B cell (primary cell): ENCODE measurements around the gene CRISPLD2. TPM values are rescaled to one million over a fixed set of nuclear protein-coding genes. Genes with fewer than 3 reads are reported as not detected.

Source experiments
- ATAC-seq: fragments of 200-7000 bp; cut with Tn5 transposase; one replicate; pipeline ENCODE4 v1.10.0; 2021; ENCODE audit warnings: low read depth, mild to moderate bottlenecking, moderate number of reproducible peaks, moderate library complexity
- CTCF ChIA-PET: fragments of 350-600 bp; sonication (Branson Sonifier 250); formaldehyde crosslinking; loops from one replicate; lab custom pipeline; 2021; ENCODE audit warnings: antibody characterized with exemption, inconsistent platforms; lab: Charles Lee
- POLR2A ChIA-PET: fragments of 350-600 bp; sonication (Branson Sonifier 250); formaldehyde crosslinking; loops from one replicate; lab custom pipeline; 2021; ENCODE audit warnings: antibody characterized with exemption; lab: Charles Lee
- DNase-seq: peaks from one replicate; pipeline ENCODE4 v3.0.0; 2013
- H2AFZ ChIP-seq: 2 replicates; pipeline ENCODE4 v1.6.1; 2012; ENCODE audit warnings: mild to moderate bottlenecking, low read depth, low read length; ENCODE audit not compliant: insufficient read depth, poor library complexity, severe bottlenecking
- H3K27ac ChIP-seq, 2 donors: 1 replicate in 1 of 2; 2 replicates in 1 of 2; pipeline ENCODE4 v1.5.1; 2012 to 2013; ENCODE audit warnings: low read length in 2 of 2, mild to moderate bottlenecking in 2 of 2, moderate library complexity in 1 of 2
- H3K27me3 ChIP-seq, 4 experiments: fragments of 200-600 bp in 1 of 4; sonication (generic) in 1 of 4; replicated peaks in 1 of 4; 1 replicate in 2 of 4; 2 replicates in 2 of 4; pipeline versions ENCODE4 v1.6.1 to v1.7.0; 2013 to 2016; ENCODE audit warnings: low read length in 3 of 4, mild to moderate bottlenecking in 2 of 4, mixed read lengths in 1 of 4, moderate library complexity in 1 of 4; ENCODE audit not compliant: insufficient read depth in 4 of 4, control insufficient read depth in 3 of 4; ENCODE audit errors: control extremely low read depth in 1 of 4
- H3K36me3 ChIP-seq, 2 experiments: replicated peaks in 1 of 2; 1 replicate in 1 of 2; 2 replicates in 1 of 2; pipeline versions ENCODE4 v1.6.1 to v1.7.1; 2013; ENCODE audit warnings: low read length in 1 of 2; ENCODE audit not compliant: insufficient read depth in 2 of 2, control insufficient read depth in 1 of 2; ENCODE audit errors: control extremely low read depth in 1 of 2, extremely low read depth in 1 of 2
- H3K4me1 ChIP-seq, 2 donors: fragments of 200-600 bp in 1 of 2; sonication (generic) in 1 of 2; 1 replicate in 1 of 2; 2 replicates in 1 of 2; pipeline versions ENCODE4 v1.5.1 to v1.6.1; 2013 to 2017; ENCODE audit warnings: low read length in 2 of 2; ENCODE audit not compliant: control insufficient read depth in 2 of 2, insufficient read depth in 2 of 2
- H3K4me2 ChIP-seq: replicated peaks from 2 replicates; pipeline ENCODE3; 2012; ENCODE audit warnings: mild to moderate bottlenecking, low read depth, low read length; ENCODE audit not compliant: poor library complexity, severe bottlenecking
- H3K4me3 ChIP-seq, 5 experiments: fragments of 200-600 bp in 1 of 5; sonication (generic) in 1 of 5; 1 replicate in 3 of 5; 2 replicates in 2 of 5; pipeline versions ENCODE4 v1.5.1 to v1.7.0; 2011 to 2016; ENCODE audit warnings: low read length in 4 of 5, mild to moderate bottlenecking in 4 of 5, low read depth in 2 of 5, control low read depth in 1 of 5, moderate library complexity in 1 of 5; ENCODE audit not compliant: insufficient read depth in 1 of 5; ENCODE audit errors: control extremely low read depth in 1 of 5, extremely low read depth in 1 of 5
- H3K79me2 ChIP-seq: fragments of 200-600 bp; sonication (generic); one replicate; pipeline ENCODE4 v1.6.0; 2016; ENCODE audit warnings: low read length; ENCODE audit not compliant: control insufficient read depth, insufficient read depth
- H3K9ac ChIP-seq: fragments of 200-600 bp; sonication (generic); 2 replicates; pipeline ENCODE4 v1.6.1; 2017; ENCODE audit warnings: mild to moderate bottlenecking, low read length, moderate library complexity
- H3K9me3 ChIP-seq, 3 donors: one replicate each; pipeline versions ENCODE4 v1.6.1 to v1.7.1; 2013; ENCODE audit warnings: low read length in 2 of 3; ENCODE audit not compliant: control insufficient read depth in 2 of 3, insufficient read depth in 1 of 3; ENCODE audit errors: control extremely low read depth in 1 of 3
- H4K20me1 ChIP-seq: 2 replicates; pipeline ENCODE4 v1.6.0; 2012; ENCODE audit warnings: mild to moderate bottlenecking, low read length; ENCODE audit not compliant: insufficient read depth, control insufficient read depth, poor library complexity, severe bottlenecking
- H3K27ac Mint-ChIP-seq: one replicate; pipeline ENCODE4 v1.8.0; 2021; ENCODE audit warnings: mixed read lengths
- H3K27me3 Mint-ChIP-seq: one replicate; pipeline ENCODE4 v1.8.0; 2021; ENCODE audit warnings: mixed read lengths
- H3K4me1 Mint-ChIP-seq: one replicate; pipeline ENCODE4 v1.8.0; 2021; ENCODE audit warnings: mixed read lengths
- H3K4me3 Mint-ChIP-seq: one replicate; pipeline ENCODE4 v1.8.0; 2021; ENCODE audit warnings: mixed read lengths
- H3K9me3 Mint-ChIP-seq: one replicate; pipeline ENCODE4 v1.8.0; 2022; ENCODE audit warnings: mixed read lengths; ENCODE audit not compliant: insufficient read depth
- CTCF ChIP-seq: fragments of 200-600 bp; IDR thresholded peaks from one replicate; pipeline ENCODE4 v1.8.0; 2022; ENCODE audit warnings: antibody characterized with exemption, mild to moderate bottlenecking
- EZH2 ChIP-seq: IDR thresholded peaks from 2 replicates; pipeline ENCODE4 v1.6.1; 2012; ENCODE audit warnings: borderline replicate concordance, low read depth, mild to moderate bottlenecking, moderate library complexity, low read length; ENCODE audit not compliant: insufficient read depth, poor library complexity, severe bottlenecking
- WGBS: methylation state at CpG from one replicate; pipeline ENCODE4 v1.1.5; 2013; ENCODE audit warnings: missing lambda C conversion rate; ENCODE audit not compliant: insufficient coverage; 5-methylcytosine and 5-hydroxymethylcytosine counted together
- intact Hi-C: fragments of 100-400 bp; cut with micrococcal nuclease; formaldehyde crosslinking; loops from one replicate; pipeline ENCODE4 v1.10.0; 2022
- polyA plus RNA-seq: library from polyadenylated mRNA; depleted of rRNA; stranded (reverse); fragments of >200 nt; gene quantifications from 2 replicates; pipeline ENCODE4 v1.2.3, GENCODE V29; 2012
- total RNA-seq, 2 donors: library from RNA; stranded (reverse); fragments of 120-200 nt in 1 of 2; gene quantifications; 1 replicate in 1 of 2; 2 replicates in 1 of 2; pipeline versions ENCODE4 v1.2.3 to v1.2.4, GENCODE V29; 2013 to 2022

CRISPLD2 gene
- total and polyA plus RNA-seq, 2 donors (not counting 1 experiment from before 2014, with no cell fraction given): 0.25 to 0.37 TPM

- no peak overlapping the region for H3K27ac ChIP-seq
- H3K4me1 ChIP-seq: no peaks in the 10 kb centered on the region
- H4K20me1 ChIP-seq: no peaks in the 10 kb centered on the region
- intact Hi-C loops: no loop called here
- H3K4me3 ChIP-seq: no peak overlapping the region
- 93% methylated on average over 11 of the region's 17 CpGs for WGBS
- Mint-ChIP-seq H3K27ac (no peak overlapping the region), H3K4me1 (no peaks in the 10 kb centered on the region), H3K27me3 (peaks cover 26% of the 10 kb centered on the region), H3K9me3 (peaks cover 5% of the 10 kb centered on the region), H3K4me3 (no peak overlapping the region)
- ATAC-seq: no peak
- ChIA-PET POLR2A (no interaction called here), CTCF (interaction anchor here (0.8 kb wide), 1 partner anchor 11 kb away, joined by 3 read pairs; no protein-coding TSS in a partner anchor)
- no peaks in the 10 kb centered on the region for H3K79me2 ChIP-seq
- peaks cover 0 to 8% (median 0%) of the 10 kb centered on the region in 4 experiments for H3K27me3 ChIP-seq
- no peak overlapping the region for H2AFZ ChIP-seq
- H3K36me3 ChIP-seq: no peaks in the 10 kb centered on the region
- no peak for TF ChIP-seq EZH2
- TF ChIP-seq CTCF: no peak
- no peak for DNase-seq
- H3K4me2 ChIP-seq: no peak overlapping the region
- peaks cover 0 to 7% (median 0%) of the 10 kb centered on the region in 3 donors for H3K9me3 ChIP-seq
- H3K9ac ChIP-seq: no peak overlapping the region
Observed at GRCh38 chr16:84891149-84891795, 71.5 kb downstream of the CRISPLD2 start.

- no peak overlapping the region for H3K9ac ChIP-seq
- 100% methylated on average over 5 of the region's 10 CpGs for WGBS
- intact Hi-C loops: no loop called here
- H3K4me3 Mint-ChIP-seq: no peak overlapping the region
- no peaks in the 10 kb centered on the region for H3K36me3 ChIP-seq
- H3K9me3 ChIP-seq: peaks cover 0 to 7% (median 0%) of the 10 kb centered on the region in 3 donors
- POLR2A ChIA-PET: no interaction called here
- no peak overlapping the region for H2AFZ ChIP-seq
- H4K20me1 ChIP-seq: no peaks in the 10 kb centered on the region
- H3K4me2 ChIP-seq: no peak overlapping the region
- no peak for ATAC-seq
- H3K27me3 Mint-ChIP-seq: peaks cover 19% of the 10 kb centered on the region
- H3K27ac Mint-ChIP-seq: no peak overlapping the region
- no peak for DNase-seq
- no peak overlapping the region for H3K27ac ChIP-seq
- H3K79me2 ChIP-seq: no peaks in the 10 kb centered on the region
- no peak overlapping the region for H3K4me3 ChIP-seq
- peaks cover 5% of the 10 kb centered on the region for H3K9me3 Mint-ChIP-seq
- TF ChIP-seq EZH2 (no peak), CTCF (no peak)
- CTCF ChIA-PET: interaction anchor here (0.8 kb wide), 1 partner anchor 12 kb away, joined by 3 read pairs; no protein-coding TSS in a partner anchor
- H3K27me3 ChIP-seq: peaks cover 0 to 6% (median 0%) of the 10 kb centered on the region in 4 experiments
- H3K4me1 Mint-ChIP-seq: no peaks in the 10 kb centered on the region
- H3K4me1 ChIP-seq: no peaks in the 10 kb centered on the region
Observed at GRCh38 chr16:84892097-84892496, 72.3 kb downstream of the CRISPLD2 start.
